ENCODE data around the gene IL17RA.

Gene IL17RA

DNA sequence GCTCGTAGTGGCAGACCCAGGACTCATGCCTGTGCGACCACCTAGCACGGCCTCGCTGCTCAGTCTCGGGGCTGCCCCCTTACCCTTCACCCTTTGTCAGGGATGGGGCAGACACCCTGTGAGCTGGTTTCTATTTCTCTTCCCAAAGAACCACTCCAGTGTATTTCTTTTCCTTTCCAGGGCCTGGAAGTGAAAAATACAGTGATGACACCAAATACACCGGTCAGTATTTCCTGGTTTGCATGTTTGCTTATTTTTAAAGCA, 22.7 kb downstream of the IL17RA start:
- DNase-seq, result no peak

DNA sequence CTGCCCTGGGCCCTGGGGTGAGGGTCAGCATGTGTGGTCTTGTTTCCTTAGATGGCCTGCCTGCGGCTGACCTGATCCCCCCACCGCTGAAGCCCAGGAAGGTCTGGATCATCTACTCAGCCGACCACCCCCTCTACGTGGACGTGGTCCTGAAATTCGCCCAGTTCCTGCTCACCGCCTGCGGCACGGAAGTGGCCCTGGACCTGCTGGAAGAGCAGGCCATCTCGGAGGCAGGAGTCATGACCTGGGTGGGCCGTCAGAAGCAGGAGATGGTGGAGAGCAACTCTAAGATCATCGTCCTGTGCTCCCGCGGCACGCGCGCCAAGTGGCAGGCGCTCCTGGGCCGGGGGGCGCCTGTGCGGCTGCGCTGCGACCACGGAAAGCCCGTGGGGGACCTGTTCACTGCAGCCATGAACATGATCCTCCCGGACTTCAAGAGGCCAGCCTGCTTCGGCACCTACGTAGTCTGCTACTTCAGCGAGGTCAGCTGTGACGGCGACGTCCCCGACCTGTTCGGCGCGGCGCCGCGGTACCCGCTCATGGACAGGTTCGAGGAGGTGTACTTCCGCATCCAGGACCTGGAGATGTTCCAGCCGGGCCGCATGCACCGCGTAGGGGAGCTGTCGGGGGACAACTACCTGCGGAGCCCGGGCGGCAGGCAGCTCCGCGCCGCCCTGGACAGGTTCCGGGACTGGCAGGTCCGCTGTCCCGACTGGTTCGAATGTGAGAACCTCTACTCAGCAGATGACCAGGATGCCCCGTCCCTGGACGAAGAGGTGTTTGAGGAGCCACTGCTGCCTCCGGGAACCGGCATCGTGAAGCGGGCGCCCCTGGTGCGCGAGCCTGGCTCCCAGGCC, 23.7 kb downstream of the IL17RA start:
- no peak for DNase-seq

- no peak for DNase-seq
These were observed 24.5 kb downstream of the IL17RA start for GRCh38 chr22:17109113-17109865.

- no peak for DNase-seq
These were observed 25.2 kb downstream of the IL17RA start for GRCh38 chr22:17109976-17110375.

DNA sequence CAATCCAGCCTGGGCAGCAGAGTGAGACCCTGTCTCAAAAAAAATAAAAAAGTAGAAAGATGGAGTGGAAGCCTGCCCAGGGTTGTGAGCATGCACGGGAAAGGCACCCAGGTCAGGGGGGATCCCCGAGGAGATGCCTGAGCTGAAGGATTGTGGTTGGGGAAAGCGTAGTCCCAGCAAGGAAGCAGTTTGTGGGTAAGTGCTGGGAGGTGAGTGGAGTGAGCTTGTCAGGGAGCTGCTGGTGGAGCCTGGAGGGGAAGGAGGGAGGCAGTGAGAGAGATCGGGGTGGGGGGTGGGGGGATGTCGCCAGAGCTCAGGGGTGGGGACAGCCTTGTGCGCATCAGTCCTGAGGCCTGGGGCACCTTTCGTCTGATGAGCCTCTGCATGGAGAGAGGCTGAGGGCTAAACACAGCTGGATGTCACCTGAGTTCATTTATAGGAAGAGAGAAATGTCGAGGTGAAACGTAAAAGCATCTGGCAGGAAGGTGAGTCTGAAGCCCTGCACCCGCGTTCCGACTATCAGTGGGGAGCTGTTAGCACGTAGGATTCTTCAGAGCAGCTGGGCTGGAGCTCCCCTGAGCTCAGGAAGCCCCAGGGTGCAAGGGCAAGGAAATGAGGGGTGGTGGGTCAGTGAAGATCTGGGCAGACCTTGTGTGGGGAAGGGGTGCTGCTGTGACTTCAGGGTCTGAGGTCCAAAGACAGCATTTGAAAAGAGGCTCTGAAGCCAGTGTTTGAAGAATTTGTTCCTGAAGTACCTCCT, 26.2 kb downstream of the IL17RA start:
- DNase-seq, result no peak

DNA sequence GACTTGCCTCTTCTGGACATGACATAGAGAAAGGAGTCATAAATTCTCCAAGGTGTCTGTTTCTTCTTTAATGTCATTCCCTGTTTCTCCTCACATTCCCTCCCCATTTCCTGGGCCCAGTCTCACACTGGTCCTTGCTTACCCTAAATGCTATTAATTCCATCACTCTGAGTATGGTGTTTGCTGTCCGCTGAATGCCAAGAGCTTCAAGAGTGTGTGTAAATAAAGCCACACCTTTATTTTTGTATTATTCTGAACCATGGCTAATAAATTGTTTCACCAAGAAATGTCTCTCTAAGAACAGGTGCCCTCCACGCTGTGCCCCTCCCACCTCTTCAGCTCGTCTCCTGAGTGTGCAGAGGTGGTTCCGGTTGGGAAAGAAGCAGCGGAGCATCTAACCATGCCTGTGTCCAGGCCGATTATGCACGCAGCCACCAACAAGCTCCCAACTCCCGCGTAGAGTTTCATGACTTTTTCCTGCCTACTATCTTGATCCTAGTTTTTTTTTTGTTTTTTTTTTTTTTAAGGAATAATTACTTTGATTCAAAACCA, 27.8 kb downstream of the IL17RA start:
- DNase-seq, result no peak

DNA sequence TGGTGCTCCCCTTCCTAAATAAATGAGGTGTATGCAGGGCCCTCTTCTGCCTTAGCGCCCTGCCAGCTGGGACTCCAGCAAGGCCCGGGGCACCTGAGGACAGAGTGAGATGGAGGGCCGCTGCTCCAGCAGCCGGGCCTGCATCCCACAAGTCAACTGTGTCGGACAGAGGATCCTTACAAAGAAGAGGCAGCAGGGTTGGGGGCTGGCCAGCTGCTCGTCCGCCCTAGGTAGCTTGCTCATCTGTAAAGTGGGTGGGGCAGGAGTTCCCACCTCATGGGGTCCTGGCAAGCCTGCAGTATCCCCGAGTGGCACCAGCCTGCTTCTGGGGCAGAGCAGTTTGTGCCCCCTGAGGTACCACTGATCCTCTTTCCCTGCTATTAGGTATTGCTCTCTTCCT, 28.8 kb downstream of the IL17RA start:
- no peak for DNase-seq

DNA sequence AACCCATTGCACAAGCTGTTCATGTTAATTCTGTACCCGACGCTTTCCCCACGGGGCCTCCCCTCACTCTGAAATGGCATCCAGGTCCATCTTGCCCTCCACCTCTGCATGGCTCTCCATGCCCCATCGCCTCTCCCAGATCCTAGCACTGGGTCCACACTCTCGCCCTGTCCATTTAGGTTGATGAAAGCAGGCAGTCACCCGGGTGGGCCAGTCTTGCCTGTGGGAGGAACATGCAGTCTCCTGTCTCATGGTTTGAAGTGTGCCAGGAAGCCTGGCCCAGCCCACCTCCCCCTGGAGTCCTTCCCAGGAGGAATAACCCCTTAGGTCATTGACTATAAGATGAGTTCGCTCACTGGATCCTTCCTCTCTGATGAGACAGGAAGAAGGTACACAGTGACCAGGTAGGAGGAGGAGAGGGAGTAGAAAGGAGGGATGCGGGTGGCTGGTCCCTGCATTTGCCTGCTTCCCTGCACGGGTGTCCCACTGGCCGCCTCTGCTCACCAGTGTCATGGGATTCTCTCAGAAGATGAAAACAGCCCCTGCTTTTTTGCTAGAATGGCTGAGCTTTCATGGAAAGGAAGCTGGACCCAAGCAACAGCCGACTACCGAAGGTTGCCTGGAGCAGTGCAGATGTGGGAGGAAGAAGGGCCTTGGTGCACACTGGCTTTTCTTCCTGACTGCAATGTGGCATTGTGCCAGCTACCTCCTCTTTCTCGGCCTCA, 29.5 kb downstream of the IL17RA start:
- DNase-seq, result no peak

DNA sequence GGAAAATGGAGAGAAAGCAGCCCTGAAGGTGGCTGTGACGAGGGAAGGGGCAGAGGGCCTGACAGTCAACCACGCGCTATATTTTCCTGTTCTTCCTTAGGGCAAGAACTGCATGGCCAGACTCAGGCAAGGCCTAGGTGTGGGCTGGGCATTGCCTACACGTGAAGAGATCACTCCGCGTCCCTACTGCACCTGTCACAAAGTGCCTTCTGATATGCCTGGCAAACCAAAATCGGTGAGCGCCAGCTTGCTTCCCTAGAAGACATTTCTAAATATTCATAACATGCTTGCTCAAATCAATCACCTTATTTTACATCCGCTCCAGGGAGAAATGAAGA, 30.1 kb downstream of the IL17RA start:
- no peak for DNase-seq

- DNase-seq, result no peak
These were observed 30.4 kb downstream of the IL17RA start for GRCh38 chr22:17115236-17115635.

DNA sequence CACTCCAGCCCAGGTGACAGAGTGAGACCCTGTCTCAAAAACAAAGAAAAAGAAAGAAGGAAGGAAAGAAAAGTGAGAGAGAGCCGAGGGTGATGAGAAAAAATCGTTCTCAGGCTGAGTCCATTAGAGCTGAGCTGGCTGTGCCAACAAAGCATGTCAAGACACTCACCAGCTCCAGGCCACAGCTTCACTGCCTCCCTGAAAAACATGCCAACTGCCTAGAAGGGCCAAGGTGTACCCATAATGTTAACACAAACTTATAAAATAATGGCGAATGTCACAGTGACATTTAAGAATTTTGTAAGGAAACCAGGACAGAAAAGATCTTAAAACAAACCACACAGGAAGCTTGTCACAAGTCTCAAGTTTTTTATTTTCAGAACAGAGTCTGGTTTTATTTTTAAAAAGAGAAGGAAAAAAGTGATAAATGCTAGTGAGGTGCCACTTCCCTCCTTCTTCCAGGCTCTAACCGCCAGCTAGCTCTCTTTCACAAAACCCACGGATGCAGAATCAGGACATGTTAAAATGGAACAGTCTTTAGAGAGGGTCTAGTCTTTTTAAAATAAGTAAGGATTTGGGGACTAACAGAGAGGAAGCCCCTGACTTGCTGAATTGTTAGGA, 31.3 kb downstream of the IL17RA start:
- no peak for DNase-seq

GRCh38 chr22:17116572-17117330, 32.0 kb downstream of the IL17RA start:
- DNase-seq, result no peak

DNA sequence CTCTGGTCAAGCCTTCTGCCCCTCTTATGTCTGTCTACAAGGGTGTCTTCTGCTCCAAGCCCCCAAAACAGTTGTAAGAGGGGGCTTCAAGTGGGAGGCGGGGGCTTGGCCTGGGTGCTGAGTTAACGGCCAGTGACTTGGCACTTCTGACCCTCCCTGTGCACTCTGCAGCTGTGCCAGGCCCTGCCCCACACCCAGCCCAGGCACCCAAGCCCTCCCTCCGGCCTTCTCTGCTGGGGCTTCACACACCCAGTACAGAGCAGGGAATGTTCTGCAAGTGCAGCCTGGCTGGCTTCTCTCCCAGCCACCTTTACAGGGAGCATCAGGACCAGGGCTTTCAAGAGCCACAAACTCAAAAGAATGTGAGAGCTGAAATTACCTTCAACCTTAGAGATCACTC, 32.6 kb downstream of the IL17RA start:
- DNase-seq, result no peak

- peak; percentile 13 for DNase-seq
These were observed 33.1 kb downstream of the IL17RA start for GRCh38 chr22:17117890-17118289.

DNA sequence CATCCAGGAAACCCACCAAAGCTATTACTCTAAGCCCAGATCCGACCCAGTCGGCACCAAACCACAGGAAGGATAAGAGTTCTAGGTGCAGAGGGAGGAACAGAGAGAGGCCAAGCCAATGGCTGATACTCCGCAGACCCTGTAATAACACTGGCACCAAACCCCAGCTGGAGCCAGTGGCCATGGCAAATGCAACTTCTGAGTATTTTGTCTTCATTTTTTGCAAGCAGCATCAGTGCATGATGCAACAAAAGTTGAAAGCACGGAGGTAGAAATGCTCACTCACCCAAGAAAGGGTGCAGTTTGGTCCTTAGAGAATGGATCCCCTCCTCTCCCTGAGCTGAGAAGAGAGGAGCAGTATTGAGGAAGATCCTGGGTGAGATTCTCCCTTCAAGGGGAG, 33.5 kb downstream of the IL17RA start:
- DNase-seq, result no peak

DNA sequence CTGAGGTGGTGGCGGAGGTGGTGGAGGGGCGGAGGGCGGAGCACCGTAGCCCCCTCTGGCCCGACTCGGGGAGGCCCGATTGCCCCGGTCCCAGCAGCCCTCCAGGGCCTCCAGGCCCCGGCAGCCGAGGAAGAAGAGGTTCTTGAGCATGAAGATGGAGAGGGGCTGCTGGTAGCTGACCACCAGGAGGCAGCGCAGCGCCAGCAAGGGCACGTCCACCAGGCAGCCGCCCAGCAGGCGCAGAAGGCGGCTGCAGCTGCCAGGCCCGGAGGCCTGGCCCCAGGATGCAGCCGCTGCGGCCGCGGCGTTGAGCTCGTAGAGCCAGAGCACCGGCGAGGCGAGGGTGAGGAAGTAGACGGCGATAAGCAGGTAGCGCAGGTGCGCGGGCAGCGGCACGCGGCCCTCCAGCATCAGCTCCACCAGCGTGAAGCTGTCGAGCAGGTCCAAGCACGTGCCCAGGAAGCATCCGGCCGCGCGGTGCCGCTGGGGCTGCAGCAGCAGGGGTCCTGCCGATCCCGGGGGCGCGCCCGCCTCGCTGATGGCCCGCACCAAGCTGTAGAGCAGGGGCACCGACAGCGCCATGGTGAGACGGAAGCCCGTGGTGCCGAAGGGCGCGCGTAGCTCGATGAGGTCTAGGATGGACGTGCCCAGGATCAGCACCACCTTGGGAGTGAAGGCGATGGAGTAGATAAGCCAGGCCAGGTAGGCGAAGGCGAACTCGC, 34.8 kb downstream of the IL17RA start:
- no peak for DNase-seq

DNA sequence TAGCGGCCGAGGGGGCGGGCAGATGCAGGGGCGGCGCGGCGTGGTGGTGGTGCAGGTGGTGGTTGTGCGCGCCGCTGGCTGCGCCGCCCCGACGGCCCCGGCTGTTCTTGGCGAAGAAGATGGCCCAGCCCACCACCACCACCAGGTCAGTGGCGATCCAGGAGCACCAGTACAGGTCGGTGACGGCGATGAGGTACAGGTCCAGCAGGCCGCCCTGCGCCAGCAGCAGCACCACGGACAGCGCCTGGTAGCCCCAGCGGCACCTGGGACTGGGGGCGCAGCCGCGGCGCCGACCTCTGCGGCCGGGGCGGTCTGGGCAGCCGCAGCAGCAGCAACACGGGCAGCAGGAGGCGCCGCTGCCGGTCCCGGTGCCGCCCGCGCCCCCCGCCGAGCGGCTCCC, 35.5 kb downstream of the IL17RA start:
- no peak for DNase-seq

GRCh38 chr22:17120711-17121232, 36.0 kb downstream of the IL17RA start:
- DNase-seq, result no peak

- DNase-seq, result peak; percentile 72
These were observed 36.7 kb downstream of the IL17RA start, which contains the start of gene TMEM121B for GRCh38 chr22:17121233-17122195. TMEM121B (minus strand) TSS chr22:17121360; CDS start chr22:17121127, 233 bp downstream.
